Jurkat, Clone E6-1 (cell line): Measurements from ENCODE around the gene KDELR3.

Experiments used
- DNase-seq: peaks from one replicate; pipeline ENCODE4 v3.0.0-alpha.2; 2011; ENCODE audit warnings: low read depth, low spot score
- H3K4me3 ChIP-seq: 2 replicates; pipeline ENCODE4 v1.5.1; 2011; ENCODE audit warnings: mild to moderate bottlenecking, low read length, control low read depth, moderate library complexity

The KDELR3 gene

GRCh38 chr22:38503021-38503420 lies 35.1 kb downstream of the KDELR3 start:
- H3K4me3 ChIP-seq, result no peak overlapping the region
- DNase-seq, result no peak

- H3K4me3 ChIP-seq, result peak overlapping the region; percentile 75
- DNase-seq, result no peak
These were observed 37.0 kb downstream of the KDELR3 start for GRCh38 chr22:38504731-38505540.

- peak overlapping the region; percentile 75 for H3K4me3 ChIP-seq
- DNase-seq, result no peak
These were observed 37.7 kb downstream of the KDELR3 start for GRCh38 chr22:38505541-38506117.

DNA sequence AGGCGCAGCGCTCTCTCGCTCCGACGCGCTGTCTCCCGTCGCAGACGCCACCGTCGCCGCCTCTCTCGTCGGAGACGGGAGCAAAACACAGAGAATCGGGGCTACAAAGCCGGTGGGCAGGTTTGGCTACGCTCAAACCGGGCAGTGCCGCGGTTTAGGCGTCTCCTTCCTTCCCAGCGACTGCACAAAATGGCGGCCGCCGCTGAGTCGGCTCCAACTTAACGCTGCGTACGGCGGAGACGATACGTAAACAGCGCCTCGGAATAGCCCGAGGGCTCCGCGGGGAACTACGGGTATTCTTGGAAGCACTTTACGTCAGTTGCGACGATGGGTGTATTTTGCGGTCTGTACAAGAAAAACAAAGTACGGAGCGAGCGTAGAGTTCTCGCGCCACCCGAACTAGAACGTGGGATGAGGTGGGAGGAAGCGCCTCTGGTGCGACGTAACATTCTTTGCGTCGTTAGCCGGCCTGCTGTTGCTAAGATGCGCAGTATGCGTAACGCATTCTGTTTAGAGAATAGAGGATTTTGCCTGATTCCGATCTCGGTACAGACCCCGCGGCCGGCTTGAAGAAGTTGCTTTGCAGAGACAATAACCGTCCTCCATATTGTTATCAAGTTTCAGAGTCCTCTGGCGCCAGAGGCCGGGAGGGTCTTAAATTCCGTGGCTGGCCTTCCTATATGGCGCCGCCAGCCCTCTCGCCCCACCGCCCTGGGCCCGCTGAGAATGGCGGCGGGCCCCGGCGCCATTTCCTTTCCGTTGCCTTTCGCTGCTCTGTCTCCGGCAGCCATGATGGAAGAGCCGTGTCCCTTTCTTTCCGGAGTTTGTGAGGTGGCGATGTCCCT lies 38.4 kb downstream of the KDELR3 start, which contains the start of gene DDX17:
Gene DDX17, minus strand, starts transcription at position 194 of the 845 bp plus-strand sequence.
- peak; percentile 96 for DNase-seq

GRCh38 chr22:38510416-38510970 lies 42.6 kb downstream of the KDELR3 start:
- DNase-seq, result no peak

More for the DNA sequence above, 38.4 kb downstream of the KDELR3 start, which contains the start of gene DDX17:
- peak within 1 kb of the TSS; percentile 75 for H3K4me3 ChIP-seq

DNA sequence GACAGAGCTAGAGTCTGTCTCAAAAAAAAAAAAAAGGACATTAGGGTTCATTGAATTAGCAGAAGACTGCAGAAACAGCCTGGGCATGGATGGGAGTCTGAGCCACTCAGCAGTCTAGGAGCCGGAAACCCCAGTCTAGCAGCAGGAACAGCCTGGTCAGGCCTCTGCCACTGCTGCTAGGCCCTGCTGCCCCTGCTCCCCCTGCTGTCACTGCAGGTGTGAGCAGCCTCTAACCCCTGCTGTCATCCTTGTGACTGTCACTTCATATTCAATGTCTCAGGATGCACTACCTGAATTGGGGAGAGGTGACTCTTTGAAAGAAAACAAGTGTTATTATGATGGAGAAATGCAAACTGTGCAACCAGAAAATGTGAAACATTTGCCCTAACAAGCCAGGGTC lies 45.2 kb downstream of the KDELR3 start:
- H3K4me3 ChIP-seq, result no peak overlapping the region
- peak; percentile 55 for DNase-seq

More at GRCh38 chr22:38510416-38510970, 42.6 kb downstream of the KDELR3 start:
- no peak overlapping the region for H3K4me3 ChIP-seq

DNA sequence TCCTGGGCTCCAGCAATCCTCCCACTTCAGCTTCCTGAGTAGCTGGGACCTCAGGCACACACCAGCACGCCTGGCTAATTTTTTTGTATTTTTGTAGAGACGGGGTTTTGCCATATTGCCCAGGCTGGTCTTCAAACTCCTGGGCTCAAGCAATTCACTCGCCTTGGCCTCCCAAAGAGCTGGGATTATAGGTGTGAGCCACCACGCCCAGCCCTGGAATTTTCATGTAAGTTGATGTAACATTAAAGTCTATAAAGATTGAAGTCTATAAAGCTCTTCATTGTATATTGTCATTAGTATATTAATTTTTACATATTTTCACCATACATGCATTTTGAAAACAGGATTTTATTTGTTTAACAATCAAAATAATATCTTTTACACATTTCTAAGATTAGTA lies 50.7 kb downstream of the KDELR3 start:
- no peak for DNase-seq
- no peak overlapping the region for H3K4me3 ChIP-seq

- no peak for DNase-seq
- no peak overlapping the region for H3K4me3 ChIP-seq
These were observed 51.8 kb downstream of the KDELR3 start for GRCh38 chr22:38519453-38520250.

GRCh38 chr22:38523029-38523428 lies 55.1 kb downstream of the KDELR3 start:
- H3K4me3 ChIP-seq, result no peak overlapping the region
- DNase-seq, result no peak

DNA sequence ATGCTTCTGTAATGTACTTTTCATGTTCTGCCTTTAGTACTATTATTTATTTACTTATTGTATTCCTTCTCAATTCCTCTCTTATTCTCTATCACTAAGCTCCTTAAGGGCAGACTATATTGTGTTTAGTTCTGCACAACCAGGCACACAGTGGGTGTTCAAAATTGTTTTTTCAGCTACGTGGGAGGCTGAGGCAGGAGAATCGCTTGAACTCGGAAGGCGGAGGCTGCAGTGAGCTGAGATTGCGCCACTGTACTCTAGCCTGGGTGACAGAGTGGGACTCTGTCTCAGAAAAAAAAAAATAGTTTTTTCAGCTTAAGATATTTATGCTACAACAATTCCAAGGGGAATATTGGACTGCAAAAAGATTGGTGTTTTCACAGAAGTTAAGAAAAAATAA lies 55.6 kb downstream of the KDELR3 start:
- no peak for DNase-seq

GRCh38 chr22:38524429-38524828 lies 56.5 kb downstream of the KDELR3 start:
- H3K4me3 ChIP-seq, result no peak overlapping the region
- DNase-seq, result no peak

More for the DNA sequence above, 55.6 kb downstream of the KDELR3 start:
- no peak overlapping the region for H3K4me3 ChIP-seq

- DNase-seq, result no peak
- H3K4me3 ChIP-seq, result no peak overlapping the region
These were observed 63.5 kb downstream of the KDELR3 start for GRCh38 chr22:38531251-38531938.
